PFSK-1 (cell line): Measurements from ENCODE around the gene ATP8B2.

Source experiments
- FOXP2 ChIP-seq: optimal IDR thresholded peaks from 2 replicates; pipeline ENCODE3; 2011; ENCODE audit warnings: borderline replicate concordance, control low read depth, inconsistent platforms; ENCODE audit not compliant: insufficient read depth; ENCODE audit errors: extremely low read length, extremely low read depth
- POLR2AphosphoS5 ChIP-seq: IDR thresholded peaks from 2 replicates; pipeline ENCODE4 v1.6.1; 2012; ENCODE audit warnings: low read depth, mild to moderate bottlenecking, control low read depth, low read length, moderate library complexity
- SIN3A ChIP-seq: IDR thresholded peaks from 2 replicates; pipeline ENCODE4 v1.6.1; 2012; ENCODE audit warnings: mild to moderate bottlenecking, low read length, moderate library complexity, borderline replicate concordance; ENCODE audit not compliant: insufficient read depth
- TAF1 ChIP-seq: IDR thresholded peaks from 2 replicates; pipeline ENCODE4 v1.6.1; 2012; ENCODE audit warnings: low read length, control low read depth, borderline replicate concordance; ENCODE audit not compliant: insufficient read depth
- TF ChIP-seq, protein P1 (sequence below), 2 experiments: IDR thresholded peaks; 2 replicates each; pipeline versions ENCODE4 v1.6.1 to v1.8.0; 2011 to 2012; ENCODE audit warnings: low read depth in 2 of 2, low read length in 2 of 2, control low read depth in 1 of 2, inconsistent platforms in 1 of 2, mild to moderate bottlenecking in 1 of 2, moderate library complexity in 1 of 2; ENCODE audit not compliant: insufficient read depth in 1 of 2

DNA sequence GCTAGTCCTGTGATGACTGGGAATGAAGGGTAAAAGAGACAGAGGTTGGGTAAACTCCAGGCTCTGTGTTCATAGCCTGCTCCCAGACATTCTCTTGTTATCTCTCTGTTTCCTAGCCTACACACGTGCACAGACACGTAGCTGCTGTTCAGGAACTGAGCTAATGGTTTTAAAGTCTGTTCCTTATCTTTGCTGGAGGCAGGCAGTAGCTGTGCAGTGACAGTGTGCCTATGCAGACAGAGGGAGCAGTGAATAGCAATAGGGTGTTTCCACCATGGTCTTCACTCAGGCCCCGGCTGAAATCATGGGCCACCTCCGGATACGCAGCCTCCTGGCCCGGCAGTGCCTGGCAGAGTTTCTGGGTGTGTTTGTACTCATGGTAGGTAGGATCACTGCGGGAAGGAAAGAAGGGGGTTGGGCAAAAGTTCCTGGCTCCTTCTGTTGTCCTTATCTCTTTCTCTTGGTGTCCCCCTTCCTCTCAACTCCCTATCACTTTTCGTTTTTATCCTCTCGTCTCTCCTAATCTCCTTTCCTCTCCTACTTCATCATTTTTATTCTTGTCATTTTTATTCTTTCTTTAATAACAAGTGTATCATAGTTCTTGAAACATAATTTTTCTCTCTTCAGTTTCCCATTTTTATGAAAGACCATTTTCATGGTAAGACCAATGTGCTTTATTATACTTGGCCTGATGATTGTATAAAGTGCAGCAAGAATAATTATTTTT lies 4.3 kb upstream of the ATP8B2 start, which contains the start of gene AQP10:
- TF ChIP-seq, protein P1, sequence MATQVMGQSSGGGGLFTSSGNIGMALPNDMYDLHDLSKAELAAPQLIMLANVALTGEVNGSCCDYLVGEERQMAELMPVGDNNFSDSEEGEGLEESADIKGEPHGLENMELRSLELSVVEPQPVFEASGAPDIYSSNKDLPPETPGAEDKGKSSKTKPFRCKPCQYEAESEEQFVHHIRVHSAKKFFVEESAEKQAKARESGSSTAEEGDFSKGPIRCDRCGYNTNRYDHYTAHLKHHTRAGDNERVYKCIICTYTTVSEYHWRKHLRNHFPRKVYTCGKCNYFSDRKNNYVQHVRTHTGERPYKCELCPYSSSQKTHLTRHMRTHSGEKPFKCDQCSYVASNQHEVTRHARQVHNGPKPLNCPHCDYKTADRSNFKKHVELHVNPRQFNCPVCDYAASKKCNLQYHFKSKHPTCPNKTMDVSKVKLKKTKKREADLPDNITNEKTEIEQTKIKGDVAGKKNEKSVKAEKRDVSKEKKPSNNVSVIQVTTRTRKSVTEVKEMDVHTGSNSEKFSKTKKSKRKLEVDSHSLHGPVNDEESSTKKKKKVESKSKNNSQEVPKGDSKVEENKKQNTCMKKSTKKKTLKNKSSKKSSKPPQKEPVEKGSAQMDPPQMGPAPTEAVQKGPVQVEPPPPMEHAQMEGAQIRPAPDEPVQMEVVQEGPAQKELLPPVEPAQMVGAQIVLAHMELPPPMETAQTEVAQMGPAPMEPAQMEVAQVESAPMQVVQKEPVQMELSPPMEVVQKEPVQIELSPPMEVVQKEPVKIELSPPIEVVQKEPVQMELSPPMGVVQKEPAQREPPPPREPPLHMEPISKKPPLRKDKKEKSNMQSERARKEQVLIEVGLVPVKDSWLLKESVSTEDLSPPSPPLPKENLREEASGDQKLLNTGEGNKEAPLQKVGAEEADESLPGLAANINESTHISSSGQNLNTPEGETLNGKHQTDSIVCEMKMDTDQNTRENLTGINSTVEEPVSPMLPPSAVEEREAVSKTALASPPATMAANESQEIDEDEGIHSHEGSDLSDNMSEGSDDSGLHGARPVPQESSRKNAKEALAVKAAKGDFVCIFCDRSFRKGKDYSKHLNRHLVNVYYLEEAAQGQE (IDR thresholded peaks at IDR 0.05; ENCODE audit: insufficient read depth in 1 of 2, low read depth in 2 of 2, low read length in 2 of 2) = no peak
- TF ChIP-seq POLR2AphosphoS5 = no peak
- TF ChIP-seq FOXP2 = no peak
- TF ChIP-seq SIN3A = no peak
- no peak for TF ChIP-seq TAF1
